Stimulated activated CD4-positive, alpha-beta T cell treated with anti-CD3 and anti-CD28 coated beads, Interleukin-15, amount 100 ng/mL, for 1 hour (primary cell): ENCODE results near the gene PROM2.

Experiments
- DNase-seq, 2 donors: peaks; one replicate each; pipeline ENCODE4 v3.0.0-alpha.2; 2020; ENCODE audit warnings: low read depth in 1 of 2, low spot score in 1 of 2

PROM2 gene

GRCh38 chr2:95320986-95321767, 46.9 kb downstream of the PROM2 start:
- DNase-seq: no peak

DNA sequence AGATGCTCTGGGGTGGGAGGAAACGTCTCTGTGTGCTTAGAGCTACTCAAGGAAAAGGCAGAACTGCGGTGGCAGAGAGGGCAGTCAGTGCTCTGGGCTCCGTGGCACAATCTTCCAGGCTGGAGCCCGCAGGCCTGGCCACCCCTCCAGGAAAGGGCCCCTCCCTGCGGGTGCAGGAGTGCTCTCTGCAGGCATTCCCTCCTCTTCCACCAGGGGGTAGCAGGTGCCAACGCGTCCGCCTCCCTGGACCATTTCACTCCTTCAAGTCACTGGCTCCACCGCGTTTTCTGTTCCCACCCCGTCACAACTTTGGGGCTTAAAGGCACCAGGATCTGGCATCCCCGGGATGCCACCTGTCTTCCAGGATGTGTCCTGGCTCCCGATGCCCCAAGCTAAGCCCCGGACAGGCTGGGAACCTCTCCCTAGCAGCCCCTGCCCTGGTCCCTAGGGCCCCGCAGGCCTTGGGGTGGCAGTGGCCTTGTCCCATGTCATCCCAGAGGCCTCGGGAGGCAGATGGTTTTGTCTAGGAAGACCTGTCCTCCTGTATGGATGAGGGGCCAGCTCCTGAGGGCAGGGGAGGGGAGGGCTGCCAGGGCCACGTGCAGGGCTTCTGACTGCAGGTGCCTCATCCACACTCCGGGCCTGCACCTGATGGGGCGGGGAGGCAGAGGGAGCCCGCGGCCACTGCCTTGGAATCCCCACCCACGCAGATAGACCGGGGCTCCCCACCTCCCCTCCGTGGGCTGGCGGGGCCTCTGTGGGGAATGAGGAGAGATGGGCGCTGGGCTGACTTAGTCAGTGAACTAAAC, 49.3 kb downstream of the PROM2 start:
- no peak for DNase-seq

GRCh38 chr2:95325026-95325425, 50.8 kb downstream of the PROM2 start:
- DNase-seq: no peak

DNA sequence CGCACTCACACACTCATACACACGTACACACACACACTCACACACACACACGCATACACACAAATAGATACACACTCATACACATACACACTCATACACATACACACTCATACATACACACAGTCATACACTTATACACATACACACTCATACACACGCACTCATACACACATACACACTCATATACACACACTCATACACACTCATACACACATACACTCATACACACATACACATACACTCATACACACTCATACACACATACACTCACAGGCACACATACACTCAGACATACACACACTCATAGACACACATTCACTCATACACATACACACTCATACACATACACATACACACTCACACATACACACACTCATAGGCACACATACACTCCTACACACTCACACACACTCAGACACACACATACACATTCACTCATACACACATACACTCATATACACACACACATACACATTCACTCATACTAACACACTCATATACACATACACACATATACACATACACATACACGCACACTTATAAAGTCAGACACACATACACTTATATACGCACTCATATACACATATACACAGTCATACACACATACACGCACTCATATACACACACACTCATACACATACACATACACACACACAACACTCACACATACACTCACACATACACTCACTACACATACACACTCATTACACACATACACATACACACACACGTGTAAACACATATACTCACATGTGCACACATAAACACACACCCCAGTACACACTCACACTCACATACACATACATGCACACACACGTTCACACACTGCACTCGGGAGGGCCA, 51.6 kb downstream of the PROM2 start:
- DNase-seq: no peak

DNA sequence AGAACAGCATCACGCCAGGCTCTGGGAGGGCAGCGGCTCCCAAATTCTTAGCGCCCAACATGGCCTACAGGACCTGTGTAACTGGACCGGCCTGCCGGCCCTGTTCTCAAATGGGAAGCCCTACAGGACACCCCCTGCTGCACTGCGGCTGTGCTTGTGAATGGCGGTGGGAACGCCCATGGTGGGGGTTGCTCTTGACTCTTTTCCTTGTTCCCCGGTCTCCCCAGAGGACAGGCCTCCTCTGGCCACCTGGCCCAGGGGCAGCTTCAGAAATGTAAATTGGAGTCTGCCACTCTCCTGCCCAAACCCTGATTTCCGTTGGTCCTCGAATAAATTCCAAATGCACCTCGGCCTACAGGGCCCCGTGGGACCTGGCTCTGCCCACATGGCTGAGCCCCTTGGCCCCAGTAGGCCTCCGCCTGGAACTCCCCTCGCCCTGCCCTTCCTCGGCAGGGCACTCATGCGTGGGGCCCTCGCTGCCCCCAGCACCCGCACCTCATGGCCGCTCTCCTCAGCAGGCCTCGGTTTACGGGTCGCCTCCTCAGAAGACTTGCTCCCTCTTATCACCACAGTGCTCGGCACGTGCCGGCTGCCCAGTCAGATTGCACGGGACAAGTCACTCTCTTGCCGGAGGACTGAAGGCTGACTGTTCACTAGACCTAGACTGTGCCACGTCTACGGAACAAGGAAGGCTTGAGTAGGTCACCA, 52.3 kb downstream of the PROM2 start:
- DNase-seq: no peak

DNA sequence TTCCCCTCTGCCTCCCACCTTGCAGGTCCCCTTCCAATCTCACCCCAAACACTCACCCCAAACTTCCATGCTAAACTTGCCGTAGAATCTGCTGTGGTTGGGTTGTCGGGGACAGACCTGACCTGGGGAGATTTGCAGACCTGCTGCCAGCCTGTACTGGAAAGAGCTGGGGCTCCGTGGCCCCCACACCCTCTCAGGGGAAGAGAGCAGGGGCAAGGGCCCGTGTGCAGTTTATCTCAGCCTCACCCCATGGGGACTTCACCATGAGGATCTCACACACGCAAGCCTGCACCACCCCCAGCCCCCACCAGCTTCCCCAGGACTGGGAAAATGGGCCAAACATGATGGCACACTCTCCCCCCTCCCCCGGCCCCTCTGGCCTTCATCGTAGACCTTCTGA, 53.6 kb downstream of the PROM2 start:
- DNase-seq: no peak

GRCh38 chr2:95328358-95329125, 54.3 kb downstream of the PROM2 start:
- no peak for DNase-seq

- no peak for DNase-seq
Measured at GRCh38 chr2:95329401-95329800, 55.2 kb downstream of the PROM2 start.

DNA sequence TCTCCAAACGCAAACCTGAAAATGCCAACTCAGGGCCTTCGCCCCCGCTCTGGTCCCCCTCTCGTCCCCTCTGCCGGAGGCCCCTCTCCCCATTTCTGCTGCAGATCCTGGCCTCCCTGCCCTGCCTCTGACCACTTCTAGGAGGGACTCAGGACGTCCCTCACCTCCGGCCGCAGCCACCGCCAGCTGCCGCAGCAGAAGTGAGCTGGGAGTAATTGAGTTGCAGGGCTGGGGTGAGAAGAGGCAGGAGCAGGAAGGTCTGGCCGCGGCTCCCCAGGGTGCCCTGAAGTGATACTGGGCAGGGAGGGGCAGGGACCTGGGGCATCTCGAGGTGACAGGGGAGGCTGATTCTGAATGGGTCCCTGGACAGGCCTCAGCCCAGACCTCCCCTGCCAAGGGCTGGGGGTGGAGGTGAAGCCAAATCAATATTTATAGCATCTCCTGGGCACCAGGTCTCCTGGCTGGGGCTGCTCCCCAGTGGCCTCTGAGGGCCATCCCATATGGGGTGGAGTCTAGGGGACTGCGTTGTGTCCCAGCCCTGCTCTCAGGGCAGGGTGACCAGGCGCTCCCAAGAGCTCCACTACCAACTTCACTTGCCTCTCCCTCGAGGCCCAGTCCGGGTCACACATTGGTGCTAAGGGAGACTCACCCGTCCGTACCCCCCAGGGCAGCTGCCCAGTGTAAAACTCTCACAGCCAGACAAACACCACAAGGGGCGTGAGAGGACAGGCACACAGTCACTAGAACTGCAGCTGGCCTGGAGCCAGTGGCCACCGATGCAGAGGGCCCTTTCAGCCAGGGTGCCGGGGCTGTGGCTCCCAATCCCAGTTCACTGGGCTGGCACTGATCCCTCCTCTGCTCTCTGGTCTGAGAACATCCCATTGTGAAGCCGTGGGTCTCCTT, 55.9 kb downstream of the PROM2 start:
- no peak for DNase-seq

- DNase-seq: no peak
Measured at GRCh38 chr2:95330794-95331338, 56.6 kb downstream of the PROM2 start.

DNA sequence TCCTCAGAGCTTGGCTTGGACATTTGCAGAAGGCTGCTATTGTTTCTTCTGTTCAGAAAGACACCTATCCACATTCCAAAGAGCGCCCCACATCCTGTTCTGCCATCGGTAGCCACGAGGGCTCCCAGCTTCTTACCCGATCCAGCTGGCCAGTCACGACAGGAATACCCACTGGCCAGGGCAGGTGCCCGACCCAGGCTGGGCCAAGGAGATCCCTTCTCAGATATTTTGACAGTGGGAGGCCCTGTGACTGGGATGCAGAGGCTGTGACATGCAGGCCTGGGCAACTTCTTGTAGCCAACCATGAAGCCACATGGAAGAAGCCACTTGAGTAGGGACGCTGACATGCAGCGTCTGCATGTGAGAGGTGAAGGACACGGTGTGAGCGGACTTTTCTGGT, 57.4 kb downstream of the PROM2 start:
- no peak for DNase-seq

DNA sequence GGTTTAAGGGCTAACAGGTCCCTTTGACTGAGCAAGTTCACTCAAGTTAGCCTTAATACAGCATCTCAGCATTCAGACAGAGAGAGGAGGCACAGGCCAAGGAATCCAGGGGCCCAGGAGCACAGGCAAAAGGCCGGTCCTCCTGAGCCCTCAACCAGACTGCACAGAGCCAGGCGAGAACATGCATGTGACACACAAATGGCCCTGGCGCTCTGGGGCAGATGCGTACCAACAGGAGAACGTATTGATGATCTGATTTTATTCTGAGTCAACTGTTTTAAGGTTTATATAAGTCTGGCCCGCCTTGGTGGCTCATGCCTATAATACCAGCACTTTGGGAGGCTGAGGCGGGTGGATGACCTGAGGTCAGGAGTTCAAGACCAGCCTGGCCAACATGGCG, 57.8 kb downstream of the PROM2 start:
- DNase-seq: no peak

- DNase-seq: no peak
Measured at GRCh38 chr2:95333056-95333455, 58.8 kb downstream of the PROM2 start.

GRCh38 chr2:95333888-95334338, 59.7 kb downstream of the PROM2 start:
- no peak for DNase-seq

- DNase-seq: no peak
Measured at GRCh38 chr2:95334916-95335641, 60.8 kb downstream of the PROM2 start.

GRCh38 chr2:95336406-95336805, 62.2 kb downstream of the PROM2 start:
- no peak for DNase-seq

DNA sequence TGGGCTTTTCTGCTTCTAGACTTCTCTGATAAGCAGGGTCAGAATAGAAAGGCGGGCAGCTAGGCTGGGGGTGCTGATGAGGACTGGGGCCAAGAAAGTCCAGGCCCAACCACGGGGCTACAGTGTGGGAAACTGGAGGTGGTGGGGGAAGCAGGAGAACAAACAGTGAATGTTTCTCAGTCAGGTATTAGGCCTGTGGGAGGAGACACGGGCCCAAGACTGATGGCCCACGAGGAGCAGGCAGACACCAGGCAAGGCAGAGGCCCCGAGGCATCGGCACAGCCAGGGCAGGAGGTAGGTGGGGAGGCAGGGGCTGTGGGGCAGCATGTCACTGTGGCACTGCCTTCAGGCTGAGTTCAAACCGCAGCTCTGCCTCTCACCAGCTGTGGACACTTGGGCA, 63.6 kb downstream of the PROM2 start:
- no peak for DNase-seq
